Loucy (cell line): Measurements from ENCODE around the gene CSE1L.
A peak's percentile ranks its signal among the peaks of the same experiment; 100 is the strongest.

Experiments
- H2AFZ ChIP-seq: fragments of 200-600 bp; sonication (generic); 2 replicates; pipeline ENCODE4 v1.6.0; 2016; ENCODE audit warnings: antibody characterized with exemption, mild to moderate bottlenecking, low read length, moderate library complexity
- H3F3A ChIP-seq: fragments of 200-600 bp; 2 replicates; pipeline ENCODE4 v1.6.0; 2016; ENCODE audit warnings: antibody characterized with exemption, low read depth, mild to moderate bottlenecking
- H3K27me3 ChIP-seq: fragments of 200-600 bp; sonication (generic); 2 replicates; pipeline ENCODE4 v1.6.1; 2014; ENCODE audit warnings: low read length, mild to moderate bottlenecking; ENCODE audit not compliant: insufficient read depth, poor library complexity, severe bottlenecking
- H3K36me3 ChIP-seq: fragments of 200-600 bp; sonication (generic); 2 replicates; pipeline ENCODE4 v1.6.1; 2016; ENCODE audit warnings: low read length; ENCODE audit not compliant: insufficient read depth
- H3K4me1 ChIP-seq: fragments of 200-600 bp; sonication (generic); 2 replicates; pipeline ENCODE4 v1.5.1; 2014; ENCODE audit warnings: low read length, mild to moderate bottlenecking; ENCODE audit not compliant: insufficient read depth, poor library complexity, severe bottlenecking
- H3K4me2 ChIP-seq: fragments of 200-600 bp; sonication (generic); 2 replicates; pipeline ENCODE4 v1.6.0; 2014; ENCODE audit warnings: antibody characterized with exemption, low read length, low read depth, mild to moderate bottlenecking; ENCODE audit not compliant: poor library complexity, severe bottlenecking
- H3K4me3 ChIP-seq: fragments of 200-600 bp; sonication (generic); 2 replicates; pipeline ENCODE4 v1.5.1; 2014; ENCODE audit warnings: low read length, mild to moderate bottlenecking, mixed read lengths; ENCODE audit not compliant: poor library complexity, severe bottlenecking
- H3K79me2 ChIP-seq: fragments of 200-600 bp; sonication (generic); 2 replicates; pipeline ENCODE4 v1.6.1; 2014; ENCODE audit warnings: low read length; ENCODE audit not compliant: insufficient read depth
- H3K9ac ChIP-seq: fragments of 200-600 bp; sonication (generic); 2 replicates; pipeline ENCODE4 v1.6.0; 2014; ENCODE audit warnings: mild to moderate bottlenecking, low read depth, low read length, moderate library complexity; ENCODE audit not compliant: poor library complexity, severe bottlenecking
- H3K9me2 ChIP-seq: fragments of 200-600 bp; sonication (generic); replicated peaks from 2 replicates; pipeline ENCODE4 v1.6.1; 2016; ENCODE audit warnings: low read depth, low read length, mixed read lengths
- H3K9me3 ChIP-seq: fragments of 200-600 bp; sonication (generic); 2 replicates; pipeline ENCODE4 v1.6.1; 2014; ENCODE audit warnings: mild to moderate bottlenecking, antibody characterized with exemption, low read length, low read depth; ENCODE audit not compliant: insufficient read depth
- H4K20me1 ChIP-seq: fragments of 200-600 bp; sonication (generic); 2 replicates; pipeline ENCODE4 v1.6.0; 2014; ENCODE audit warnings: antibody characterized with exemption, low read length, mild to moderate bottlenecking; ENCODE audit not compliant: insufficient read depth, poor library complexity, severe bottlenecking
- EZH2phosphoT487 ChIP-seq: fragments of 200-600 bp; IDR thresholded peaks from 2 replicates; pipeline ENCODE4 v1.6.1; 2018; ENCODE audit warnings: antibody characterized with exemption, mild to moderate bottlenecking, moderate library complexity, borderline replicate concordance
- TF ChIP-seq, protein P1 (sequence below): fragments of 200-600 bp; sonication (generic); conservative IDR thresholded peaks from 2 replicates; pipeline ENCODE4 v1.5.1; 2014; ENCODE audit warnings: mild to moderate bottlenecking, antibody characterized with exemption, low read length

Gene CSE1L

DNA sequence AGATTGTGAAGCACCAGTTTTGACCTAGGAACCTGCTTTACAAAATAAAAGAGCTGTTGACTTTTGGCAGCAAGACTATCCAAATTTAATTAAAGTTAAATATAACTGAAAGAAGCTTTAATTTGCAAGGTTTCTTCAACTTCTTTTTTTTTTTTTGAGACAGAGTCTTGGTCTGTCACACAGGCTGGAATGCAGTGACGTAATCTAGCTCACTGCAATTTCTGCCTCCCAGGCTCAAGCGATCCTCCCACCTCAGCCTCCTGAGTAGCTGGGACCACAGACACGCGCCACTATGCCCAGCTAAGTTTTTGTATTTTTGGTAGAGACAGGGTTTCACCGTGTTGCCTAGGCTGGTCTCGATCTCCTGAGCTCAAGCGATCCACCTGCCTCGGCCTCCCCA lies 13.7 kb upstream of the CSE1L start:
- Histone ChIP-seq H3K79me2 (no peaks in the 10 kb centered on the region), H3K9ac (no peak overlapping the region), H3K36me3 (peaks cover 44% of the 10 kb centered on the region; the same call in 1 of the 2 replicates), H3K9me3 (no peaks in the 10 kb centered on the region), H3K4me3 (no peak overlapping the region), H3K4me2 (no peak overlapping the region), H3K9me2 (no peaks in the 10 kb centered on the region), H3K27me3 (no peaks in the 10 kb centered on the region), H2AFZ (no peak overlapping the region), H4K20me1 (no peaks in the 10 kb centered on the region), H3K4me1 (no peaks in the 10 kb centered on the region), H3F3A (no peaks in the 10 kb centered on the region)
- TF ChIP-seq, protein P1, sequence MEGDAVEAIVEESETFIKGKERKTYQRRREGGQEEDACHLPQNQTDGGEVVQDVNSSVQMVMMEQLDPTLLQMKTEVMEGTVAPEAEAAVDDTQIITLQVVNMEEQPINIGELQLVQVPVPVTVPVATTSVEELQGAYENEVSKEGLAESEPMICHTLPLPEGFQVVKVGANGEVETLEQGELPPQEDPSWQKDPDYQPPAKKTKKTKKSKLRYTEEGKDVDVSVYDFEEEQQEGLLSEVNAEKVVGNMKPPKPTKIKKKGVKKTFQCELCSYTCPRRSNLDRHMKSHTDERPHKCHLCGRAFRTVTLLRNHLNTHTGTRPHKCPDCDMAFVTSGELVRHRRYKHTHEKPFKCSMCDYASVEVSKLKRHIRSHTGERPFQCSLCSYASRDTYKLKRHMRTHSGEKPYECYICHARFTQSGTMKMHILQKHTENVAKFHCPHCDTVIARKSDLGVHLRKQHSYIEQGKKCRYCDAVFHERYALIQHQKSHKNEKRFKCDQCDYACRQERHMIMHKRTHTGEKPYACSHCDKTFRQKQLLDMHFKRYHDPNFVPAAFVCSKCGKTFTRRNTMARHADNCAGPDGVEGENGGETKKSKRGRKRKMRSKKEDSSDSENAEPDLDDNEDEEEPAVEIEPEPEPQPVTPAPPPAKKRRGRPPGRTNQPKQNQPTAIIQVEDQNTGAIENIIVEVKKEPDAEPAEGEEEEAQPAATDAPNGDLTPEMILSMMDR: no peak
- TF ChIP-seq EZH2phosphoT487: no peak

DNA sequence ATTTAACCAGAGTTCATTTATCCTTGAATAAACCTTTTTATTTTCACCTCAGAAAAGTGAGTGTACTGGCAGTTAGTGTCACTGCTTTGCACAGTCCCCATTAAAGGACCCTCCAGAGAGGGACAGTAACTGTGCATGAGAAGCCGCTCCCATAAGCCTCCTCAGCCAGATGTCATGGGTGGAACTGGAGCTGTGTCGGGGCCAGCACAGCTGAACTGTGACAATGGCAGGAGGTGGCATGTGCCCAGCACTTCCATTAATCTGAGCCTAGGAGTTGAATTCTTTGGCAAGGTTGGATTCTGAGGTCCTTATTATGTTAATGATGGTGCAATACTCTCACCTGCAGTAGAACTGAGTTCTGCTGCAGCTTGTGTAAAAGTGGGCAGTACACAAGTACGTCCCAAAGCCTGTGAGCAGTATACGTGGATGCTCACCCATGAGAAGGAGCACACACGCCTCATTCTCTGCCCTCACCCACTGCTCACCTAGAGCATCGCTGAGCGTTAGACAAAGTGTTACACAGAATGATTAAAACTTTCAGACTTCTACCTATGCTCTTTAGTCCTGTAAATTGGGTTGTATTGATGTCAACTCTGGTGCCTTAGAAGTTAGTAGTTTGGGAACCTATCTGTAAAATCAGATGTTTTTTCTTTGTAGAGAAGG lies 11.9 kb upstream of the CSE1L start:
- Histone ChIP-seq H3K36me3 (peaks cover 32% of the 10 kb centered on the region; the same call in 1 of the 2 replicates), H3K9me3 (no peaks in the 10 kb centered on the region), H3K4me2 (no peak overlapping the region), H3K4me3 (no peak overlapping the region), H3K9ac (no peak overlapping the region), H3K9me2 (no peaks in the 10 kb centered on the region), H3F3A (no peaks in the 10 kb centered on the region), H3K79me2 (no peaks in the 10 kb centered on the region), H2AFZ (no peak overlapping the region), H3K27me3 (no peaks in the 10 kb centered on the region), H4K20me1 (no peaks in the 10 kb centered on the region), H3K4me1 (peaks cover 11% of the 10 kb centered on the region)
- TF ChIP-seq, protein P1: no peak
- TF ChIP-seq EZH2phosphoT487: no peak

GRCh38 chr20:49037962-49038387 lies 8.1 kb upstream of the CSE1L start:
- H3K4me2 ChIP-seq: peak overlapping the region; percentile 42

More at GRCh38 chr20:49037962-49038387, 8.1 kb upstream of the CSE1L start:
- Histone ChIP-seq H3K9ac (no peak overlapping the region), H3K27me3 (no peaks in the 10 kb centered on the region), H3K9me2 (no peaks in the 10 kb centered on the region), H4K20me1 (no peaks in the 10 kb centered on the region), H3K9me3 (no peaks in the 10 kb centered on the region), H3F3A (no peaks in the 10 kb centered on the region), H2AFZ (no peak overlapping the region), H3K4me3 (no peak overlapping the region), H3K36me3 (peaks cover 17% of the 10 kb centered on the region; the same call in 1 of the 2 replicates), H3K4me1 (peaks cover 11% of the 10 kb centered on the region), H3K79me2 (no peaks in the 10 kb centered on the region)
- TF ChIP-seq, protein P1: no peak
- no peak for TF ChIP-seq EZH2phosphoT487
